Measurements from ENCODE around the gene SEC16B. TPM values are rescaled to one million over a fixed set of nuclear protein-coding genes. Genes with fewer than 3 reads are reported as not detected.

The SEC16B gene
- total and polyA plus RNA-seq, 4 experiments from 2014 or later: not detected

DNA sequence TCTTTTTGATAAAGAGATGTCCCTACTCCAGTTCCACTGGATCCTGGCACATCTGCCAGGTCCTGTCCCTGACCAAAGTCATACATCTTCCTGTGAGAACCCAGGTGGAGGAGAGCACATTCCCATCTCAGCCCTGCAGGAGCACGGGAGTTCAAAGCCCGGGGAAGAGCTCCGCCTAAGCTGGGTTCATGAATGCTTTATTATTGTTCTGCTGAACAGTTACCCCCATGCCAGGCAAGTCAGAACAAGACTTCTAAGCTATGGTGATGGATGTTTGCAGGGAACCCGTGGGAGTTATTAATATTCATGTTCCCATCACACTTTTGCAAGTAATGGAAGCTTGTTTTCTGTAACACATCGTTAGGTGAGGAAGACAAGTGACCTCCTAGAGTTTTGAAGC, 62.9 kb downstream of the SEC16B start:
- peaks cover 0 to 6% (median 2%) of the 10 kb centered on the region in 8 donors for H3K9me3 Mint-ChIP-seq
- no peaks in the 10 kb centered on the region for H3K4me1 Mint-ChIP-seq
- ChIA-PET POLR2A (ENCODE audit: partially characterized antibody) (no interaction called here), CTCF (ENCODE audit: partially characterized antibody) (no interaction called here)
- no peaks in the 10 kb centered on the region for H3K9me3 ChIP-seq (ENCODE audit: control insufficient read depth in 1 of 2, low read length in 2 of 2)
- H3K27ac ChIP-seq (ENCODE audit: low read depth, low read length): no peak overlapping the region
- no peaks in the 10 kb centered on the region for H3K36me3 ChIP-seq (ENCODE audit: insufficient read depth, low read length)
- H3K27ac Mint-ChIP-seq: no peak overlapping the region
- no peaks in the 10 kb centered on the region for H3K27me3 ChIP-seq (ENCODE audit: insufficient read depth, low read length)
- intact Hi-C loops (cut with micrococcal nuclease): no loop called here
- no peaks in the 10 kb centered on the region for H3K4me1 ChIP-seq (ENCODE audit: insufficient read depth, low read length)
- H3K4me3 Mint-ChIP-seq: no peak overlapping the region
- no peak for DNase-seq
- H3K27me3 Mint-ChIP-seq: peaks cover 0 to 2% of the 10 kb centered on the region in 2 donors
- H3K36me3 Mint-ChIP-seq: no peaks in the 10 kb centered on the region
- H3K4me3 ChIP-seq (ENCODE audit: low read length in 2 of 2): no peak overlapping the region

DNA sequence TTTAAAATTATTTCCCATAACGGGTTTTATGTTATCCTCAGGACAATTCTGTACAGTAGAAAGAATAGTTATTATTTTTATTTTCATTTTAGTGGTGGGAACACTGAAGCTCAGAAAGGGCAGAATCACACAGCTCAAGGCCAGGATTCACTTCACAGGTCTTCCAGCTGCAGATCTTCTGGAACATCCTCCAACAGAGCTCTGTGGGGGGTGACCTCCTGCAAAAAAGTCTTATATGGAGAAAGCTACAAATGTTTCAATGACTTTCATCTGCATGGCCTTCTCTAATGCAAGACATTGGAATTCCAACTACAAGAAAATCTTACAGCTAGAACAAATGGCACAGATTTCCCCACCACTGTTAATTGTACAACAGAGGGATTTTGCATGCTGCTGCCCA, 64.2 kb downstream of the SEC16B start:
- Mint-ChIP-seq H3K27me3 (no peaks in the 10 kb centered on the region), H3K27ac (no peak overlapping the region), H3K36me3 (no peaks in the 10 kb centered on the region), H3K4me1 (no peaks in the 10 kb centered on the region), H3K9me3 (peaks cover 0 to 4% (median under 1%) of the 10 kb centered on the region in 8 donors), H3K4me3 (no peak overlapping the region)
- Histone ChIP-seq H3K4me1 (ENCODE audit: insufficient read depth, low read length) (no peaks in the 10 kb centered on the region), H3K36me3 (ENCODE audit: insufficient read depth, low read length) (no peaks in the 10 kb centered on the region), H3K27me3 (ENCODE audit: insufficient read depth, low read length) (no peaks in the 10 kb centered on the region), H3K4me3 (ENCODE audit: low read length in 2 of 2) (no peak overlapping the region), H3K27ac (ENCODE audit: low read depth, low read length) (no peak overlapping the region), H3K9me3 (ENCODE audit: control insufficient read depth in 1 of 2, low read length in 2 of 2) (no peaks in the 10 kb centered on the region)
- ChIA-PET CTCF (ENCODE audit: partially characterized antibody) (no interaction called here), POLR2A (ENCODE audit: partially characterized antibody) (no interaction called here)
- intact Hi-C loops (cut with micrococcal nuclease): no loop called here
- no peak for DNase-seq

DNA sequence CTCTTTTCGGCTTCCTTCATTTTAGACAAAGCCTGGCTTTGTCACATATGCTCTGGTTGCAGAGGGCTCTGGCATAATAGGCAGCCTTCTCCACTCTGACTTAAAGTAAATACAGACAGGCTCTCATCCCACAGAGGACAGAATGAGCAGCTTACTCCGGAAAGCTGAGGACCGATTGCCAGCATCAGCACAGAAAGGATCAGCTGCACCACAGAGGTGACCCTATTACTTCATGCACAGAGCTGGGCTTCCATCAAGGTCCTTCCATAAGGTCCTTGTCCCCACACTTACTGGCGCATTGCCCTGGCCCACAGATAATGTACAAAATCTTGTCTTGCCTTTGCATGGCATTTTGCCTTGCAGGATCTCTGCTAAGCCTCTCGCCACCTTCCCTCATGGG, 67.6 kb downstream of the SEC16B start:
- intact Hi-C loops (cut with micrococcal nuclease): no loop called here
- no peak for DNase-seq
- Histone ChIP-seq H3K27ac (ENCODE audit: low read depth, low read length) (no peak overlapping the region), H3K4me1 (ENCODE audit: insufficient read depth, low read length) (no peaks in the 10 kb centered on the region), H3K9me3 (ENCODE audit: control insufficient read depth in 1 of 2, low read length in 2 of 2) (no peaks in the 10 kb centered on the region), H3K27me3 (ENCODE audit: insufficient read depth, low read length) (no peaks in the 10 kb centered on the region), H3K4me3 (ENCODE audit: low read length in 2 of 2) (no peak overlapping the region), H3K36me3 (ENCODE audit: insufficient read depth, low read length) (no peaks in the 10 kb centered on the region)
- CTCF ChIA-PET (ENCODE audit: partially characterized antibody): no interaction called here
- Mint-ChIP-seq H3K9me3 (peaks cover 0 to 5% (median 2%) of the 10 kb centered on the region in 8 donors), H3K4me3 (no peak overlapping the region), H3K4me1 (no peaks in the 10 kb centered on the region), H3K27ac (no peak overlapping the region), H3K27me3 (no peaks in the 10 kb centered on the region), H3K36me3 (no peaks in the 10 kb centered on the region)
- POLR2A ChIA-PET (ENCODE audit: partially characterized antibody): no interaction called here

DNA sequence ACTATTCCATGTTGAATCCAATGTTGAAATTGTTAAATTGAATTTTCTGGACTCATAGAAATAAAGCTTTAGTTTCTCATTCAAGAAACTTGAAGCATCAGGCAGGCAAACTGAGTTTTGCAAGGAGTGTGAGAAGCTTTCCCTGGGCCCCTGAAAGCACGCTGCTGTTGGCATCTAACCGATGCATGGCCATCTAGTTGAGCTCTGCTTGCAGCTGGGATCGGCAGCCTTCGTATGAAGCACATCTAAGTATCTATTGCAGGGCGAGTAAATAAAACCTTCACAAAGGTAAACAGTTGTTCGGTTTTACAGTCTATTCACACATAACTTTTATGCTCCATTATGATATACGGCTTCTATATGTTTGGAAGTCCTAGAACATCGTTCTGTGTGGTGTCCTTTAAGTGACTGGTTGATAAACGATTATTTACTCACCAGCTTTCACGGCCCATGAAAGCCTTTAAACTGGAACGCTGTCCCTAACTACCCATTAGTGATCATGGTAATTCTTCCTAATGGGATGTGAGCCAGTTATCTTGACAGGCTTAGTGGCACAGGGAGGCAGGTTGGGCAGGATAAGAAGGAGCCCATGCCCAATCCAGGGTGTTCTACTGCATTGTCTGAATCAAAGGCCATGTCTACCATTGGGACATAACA, 71.7 kb downstream of the SEC16B start:
- Histone ChIP-seq H3K9me3 (ENCODE audit: control insufficient read depth in 1 of 2, low read length in 2 of 2) (no peaks in the 10 kb centered on the region), H3K36me3 (ENCODE audit: insufficient read depth, low read length) (no peaks in the 10 kb centered on the region), H3K27me3 (ENCODE audit: insufficient read depth, low read length) (no peaks in the 10 kb centered on the region), H3K27ac (ENCODE audit: low read depth, low read length) (no peak overlapping the region), H3K4me3 (ENCODE audit: low read length in 2 of 2) (no peak overlapping the region), H3K4me1 (ENCODE audit: insufficient read depth, low read length) (no peaks in the 10 kb centered on the region)
- POLR2A ChIA-PET (ENCODE audit: partially characterized antibody): no interaction called here
- Mint-ChIP-seq H3K4me1 (no peaks in the 10 kb centered on the region), H3K9me3 (peaks cover 1 to 8% (median 7%) of the 10 kb centered on the region in 8 donors), H3K27ac (no peak overlapping the region), H3K4me3 (no peak overlapping the region), H3K36me3 (no peaks in the 10 kb centered on the region), H3K27me3 (no peaks in the 10 kb centered on the region)
- no peak for DNase-seq
- CTCF ChIA-PET (ENCODE audit: partially characterized antibody): no interaction called here
- intact Hi-C loops (cut with micrococcal nuclease): no loop called here

DNA sequence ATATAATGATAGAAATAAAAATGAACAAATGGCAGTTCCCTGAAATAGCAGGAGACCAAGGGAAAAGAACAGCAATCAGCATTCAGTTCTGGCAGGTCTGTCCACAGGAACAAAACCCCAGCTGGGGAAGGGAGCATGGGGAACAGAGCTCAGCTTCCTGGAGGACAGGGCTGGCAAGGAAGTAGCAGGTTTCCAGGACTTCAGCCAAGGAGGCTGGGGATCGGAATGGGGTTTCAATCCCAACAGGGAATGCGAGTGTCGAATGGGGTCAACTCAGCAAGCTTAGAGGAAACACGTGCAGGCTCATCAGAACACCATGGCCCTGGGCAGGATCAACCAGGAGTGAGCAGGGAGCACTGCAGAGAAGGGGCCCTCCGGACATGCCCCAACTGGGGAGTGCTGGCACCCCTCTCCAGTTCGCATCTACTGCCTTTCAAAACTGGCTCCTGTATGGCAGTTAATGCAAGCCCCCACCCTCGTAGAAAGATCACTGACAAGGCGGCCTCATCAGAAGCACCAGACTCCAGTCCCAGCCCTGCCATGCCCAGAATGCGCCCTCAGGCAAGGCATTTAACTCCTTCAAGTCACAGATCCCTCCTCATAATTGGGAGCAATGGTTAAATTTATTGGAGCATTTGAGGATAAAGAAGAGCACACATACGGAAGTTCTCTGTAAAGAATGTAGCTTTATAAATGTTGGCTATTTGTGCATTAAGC, 72.4 kb downstream of the SEC16B start:
- no peaks in the 10 kb centered on the region for H3K4me1 ChIP-seq (ENCODE audit: insufficient read depth, low read length)
- Mint-ChIP-seq H3K36me3 (no peaks in the 10 kb centered on the region), H3K4me1 (no peaks in the 10 kb centered on the region), H3K27ac (no peak overlapping the region), H3K27me3 (no peaks in the 10 kb centered on the region), H3K9me3 (peaks cover 4 to 12% (median 7%) of the 10 kb centered on the region in 8 donors), H3K4me3 (no peak overlapping the region)
- CTCF ChIA-PET (ENCODE audit: partially characterized antibody): no interaction called here
- no peaks in the 10 kb centered on the region for H3K36me3 ChIP-seq (ENCODE audit: insufficient read depth, low read length)
- no peak overlapping the region for H3K4me3 ChIP-seq (ENCODE audit: low read length in 2 of 2)
- intact Hi-C loops (cut with micrococcal nuclease): no loop called here
- no peak overlapping the region for H3K27ac ChIP-seq (ENCODE audit: low read depth, low read length)
- DNase-seq: peak in 1 of 5 donors; percentile 36
- POLR2A ChIA-PET (ENCODE audit: partially characterized antibody): no interaction called here
- H3K9me3 ChIP-seq (ENCODE audit: control insufficient read depth in 1 of 2, low read length in 2 of 2): no peaks in the 10 kb centered on the region
- H3K27me3 ChIP-seq (ENCODE audit: insufficient read depth, low read length): no peaks in the 10 kb centered on the region

Other genes with a start within 250 kb of the SEC16B start
- under 1 TPM; 0.28 to 0.32 TPM for gene RASAL2, start 124.0 kb upstream of the SEC16B start, total RNA-seq
- gene RASAL2, start 124.0 kb upstream of the SEC16B start, polyA plus RNA-seq: not detected